GM23248 (cell line): ENCODE results near the gene GMPPA. TPM values are rescaled to one million over a fixed set of nuclear protein-coding genes. Genes with fewer than 3 reads are reported as not detected.

Experiments
- DNase-seq: peaks from one replicate; pipeline ENCODE4 v3.0.0-alpha.2; 2015
- H2AFZ ChIP-seq: fragments of 200-600 bp; sonication (generic); 2 replicates; pipeline ENCODE4 v1.6.1; 2016; ENCODE audit warnings: antibody characterized with exemption
- H3F3A ChIP-seq: fragments of 200-600 bp; sonication (generic); 2 replicates; pipeline ENCODE4 v1.6.1; 2016; ENCODE audit warnings: mild to moderate bottlenecking, antibody characterized with exemption, mixed run types; ENCODE audit not compliant: insufficient read depth
- H3K27ac ChIP-seq: fragments of 200-600 bp; sonication (generic); 2 replicates; pipeline ENCODE4 v1.5.1; 2016; ENCODE audit warnings: mild to moderate bottlenecking
- H3K27me3 ChIP-seq: fragments of 200-600 bp; sonication (generic); replicated peaks from 2 replicates; pipeline ENCODE4 v1.6.1; 2016; ENCODE audit warnings: mild to moderate bottlenecking; ENCODE audit not compliant: insufficient read depth
- H3K36me3 ChIP-seq: fragments of 200-600 bp; sonication (generic); 2 replicates; pipeline ENCODE4 v1.6.1; 2016; ENCODE audit warnings: low read depth, mild to moderate bottlenecking
- H3K4me1 ChIP-seq: fragments of 200-600 bp; sonication (generic); 2 replicates; pipeline ENCODE4 v1.6.1; 2016; ENCODE audit warnings: mild to moderate bottlenecking; ENCODE audit not compliant: insufficient read depth
- H3K4me2 ChIP-seq: fragments of 200-600 bp; sonication (generic); one replicate; pipeline ENCODE4 v1.6.1; 2016; ENCODE audit warnings: mild to moderate bottlenecking; ENCODE audit not compliant: unreplicated experiment
- H3K4me3 ChIP-seq: fragments of 200-600 bp; sonication (generic); 2 replicates; pipeline ENCODE4 v1.5.1; 2016; ENCODE audit warnings: mild to moderate bottlenecking
- H3K79me2 ChIP-seq: fragments of 200-600 bp; sonication (generic); 2 replicates; pipeline ENCODE4 v1.6.1; 2016; ENCODE audit warnings: mild to moderate bottlenecking; ENCODE audit not compliant: insufficient read depth
- H3K9ac ChIP-seq: fragments of 200-600 bp; sonication (generic); 2 replicates; pipeline ENCODE4 v1.6.1; 2016; ENCODE audit warnings: mild to moderate bottlenecking
- H3K9me2 ChIP-seq: fragments of 200-600 bp; sonication (generic); 2 replicates; pipeline ENCODE4 v1.6.1; 2016; ENCODE audit warnings: mixed run types, mild to moderate bottlenecking, moderate library complexity; ENCODE audit not compliant: insufficient read depth
- H3K9me3 ChIP-seq: fragments of 200-600 bp; sonication (generic); one replicate; pipeline ENCODE4 v1.6.1; 2017; ENCODE audit warnings: low read depth
- H4K20me1 ChIP-seq: fragments of 200-600 bp; sonication (generic); 2 replicates; pipeline ENCODE4 v1.6.0; 2016; ENCODE audit not compliant: insufficient read depth
- EZH2 ChIP-seq: fragments of 200-600 bp; sonication (generic); IDR thresholded peaks from 2 replicates; pipeline ENCODE4 v1.6.1; 2018; ENCODE audit warnings: antibody characterized with exemption, mild to moderate bottlenecking; ENCODE audit not compliant: insufficient read depth, poor library complexity, severe bottlenecking
- EZH2phosphoT487 ChIP-seq: fragments of 200-600 bp; sonication (generic); IDR thresholded peaks from 2 replicates; pipeline ENCODE4 v1.6.1; 2018; ENCODE audit warnings: antibody characterized with exemption, moderate library complexity, mild to moderate bottlenecking, low read depth; ENCODE audit not compliant: insufficient read depth
- WGBS, 2 experiments: methylation state at CpG; one replicate each; pipeline ENCODE4 v1.1.6; 2015 to 2017; ENCODE audit warnings: low lambda C conversion rate in 2 of 2, low coverage in 1 of 2; ENCODE audit errors: missing lambda C conversion rate in 2 of 2; 5-methylcytosine and 5-hydroxymethylcytosine counted together
- in situ Hi-C: fragments of 300-500 bp; cut with MboI; formaldehyde crosslinking; loops from 2 replicates; pipeline ENCODE4 v1.15.0; 2020
- polyA plus RNA-seq: library from polyadenylated mRNA; unstranded; fragments of >200 nt; fragmentation: Nextera tagmentation; extraction: Ambion mirVana; gene quantifications from 2 replicates; pipeline ENCODE4 v1.2.1, GENCODE V29; 2016
- total RNA-seq: library from RNA; depleted of rRNA; stranded (reverse); fragments of >200 nt; shearing (Covaris generic); gene quantifications from 2 replicates; pipeline ENCODE4 v1.2.3, GENCODE V29; 2014

GMPPA gene
- total and polyA plus RNA-seq, 2 experiments from 2014 or later, result 60.6 to 65.6 TPM

GRCh38 chr2:219470429-219470828 is 28.3 kb upstream of the GMPPA start:
- H3K9me3 ChIP-seq, result no peaks in the 10 kb centered on the region
- H3F3A ChIP-seq, result no peaks in the 10 kb centered on the region
- no peak overlapping the region for H3K4me2 ChIP-seq
- no peak for DNase-seq
- TF ChIP-seq EZH2phosphoT487, result no peak
- no peak for TF ChIP-seq EZH2
- H2AFZ ChIP-seq, result no peak overlapping the region
- H3K4me1 ChIP-seq, result peaks cover 8% of the 10 kb centered on the region
- H3K27ac ChIP-seq, result no peak overlapping the region
- no peaks in the 10 kb centered on the region for H4K20me1 ChIP-seq
- no peak overlapping the region for H3K9ac ChIP-seq
- no peaks in the 10 kb centered on the region for H3K79me2 ChIP-seq
- 83 to 87% methylated on average over 4 of the region's 4 CpGs for WGBS, 2 experiments
- in situ Hi-C loops, result no loop called here
- H3K27me3 ChIP-seq, result no peaks in the 10 kb centered on the region
- no peaks in the 10 kb centered on the region for H3K36me3 ChIP-seq
- H3K4me3 ChIP-seq, result no peak overlapping the region
- H3K9me2 ChIP-seq, result no peaks in the 10 kb centered on the region

GRCh38 chr2:219471476-219472371 is 27.0 kb upstream of the GMPPA start:
- H3K36me3 ChIP-seq, result no peaks in the 10 kb centered on the region
- in situ Hi-C loops, result no loop called here
- H3K4me2 ChIP-seq, result no peak overlapping the region

GRCh38 chr2:219472629-219473187 is 26.0 kb upstream of the GMPPA start:
- no peak overlapping the region for H3K9ac ChIP-seq
- H3K9me2 ChIP-seq, result no peaks in the 10 kb centered on the region
- in situ Hi-C loops, result no loop called here
- no peak overlapping the region for H3K4me2 ChIP-seq
- no peak for DNase-seq
- H3F3A ChIP-seq, result no peaks in the 10 kb centered on the region
- H3K4me3 ChIP-seq, result no peak overlapping the region
- no peaks in the 10 kb centered on the region for H3K79me2 ChIP-seq
- no peaks in the 10 kb centered on the region for H4K20me1 ChIP-seq
- 86 to 89% methylated on average over 12 of the region's 12 CpGs for WGBS, 2 experiments
- H3K27ac ChIP-seq, result no peak overlapping the region
- no peaks in the 10 kb centered on the region for H3K27me3 ChIP-seq
- no peaks in the 10 kb centered on the region for H3K9me3 ChIP-seq
- peaks cover 8% of the 10 kb centered on the region for H3K4me1 ChIP-seq
- TF ChIP-seq EZH2 (no peak), EZH2phosphoT487 (no peak)
- H3K36me3 ChIP-seq, result no peaks in the 10 kb centered on the region
- no peak overlapping the region for H2AFZ ChIP-seq

More at GRCh38 chr2:219471476-219472371, 27.0 kb upstream of the GMPPA start:
- Histone ChIP-seq H3K4me3 (no peak overlapping the region), H3F3A (no peaks in the 10 kb centered on the region), H3K27me3 (no peaks in the 10 kb centered on the region), H3K9ac (no peak overlapping the region), H2AFZ (no peak overlapping the region), H4K20me1 (no peaks in the 10 kb centered on the region), H3K9me2 (no peaks in the 10 kb centered on the region), H3K4me1 (peaks cover 8% of the 10 kb centered on the region), H3K9me3 (no peaks in the 10 kb centered on the region), H3K79me2 (no peaks in the 10 kb centered on the region), H3K27ac (no peak overlapping the region)
- no peak for DNase-seq
- WGBS, 2 experiments, result 83 to 86% methylated on average over 20 to 22 of the region's 22 CpGs
- TF ChIP-seq EZH2 (no peak), EZH2phosphoT487 (no peak)

- Histone ChIP-seq H3K27me3 (no peaks in the 10 kb centered on the region), H3K4me3 (no peak overlapping the region), H2AFZ (no peak overlapping the region), H3K9me3 (no peaks in the 10 kb centered on the region), H3K4me2 (no peak overlapping the region), H3K27ac (no peak overlapping the region), H4K20me1 (no peaks in the 10 kb centered on the region), H3K4me1 (peaks cover 8% of the 10 kb centered on the region), H3F3A (no peaks in the 10 kb centered on the region), H3K9me2 (no peaks in the 10 kb centered on the region), H3K9ac (no peak overlapping the region), H3K36me3 (no peaks in the 10 kb centered on the region), H3K79me2 (no peaks in the 10 kb centered on the region)
- TF ChIP-seq EZH2phosphoT487, result no peak
- no peak for TF ChIP-seq EZH2
- WGBS, 2 experiments, result 75% methylated on average over 15 to 17 of the region's 18 CpGs
- no peak for DNase-seq
- in situ Hi-C loops, result no loop called here
These were observed 25.2 kb upstream of the GMPPA start for GRCh38 chr2:219473511-219473910.
